K562 treated with DMSO at 1 percent for 24 hours (cell line): Measurements from ENCODE around the gene FAM221A. TPM values are rescaled to one million over a fixed set of nuclear protein-coding genes. Genes with fewer than 3 reads are reported as not detected.

Source experiments
- total RNA-seq: library from RNA; unstranded; fragments of 300-600 nt; gene quantifications from 2 replicates; pipeline ENCODE4 v1.2.3, GENCODE V29; 2022; ENCODE audit warnings: low read depth; ENCODE audit not compliant: insufficient read depth

Gene FAM221A, protein sequence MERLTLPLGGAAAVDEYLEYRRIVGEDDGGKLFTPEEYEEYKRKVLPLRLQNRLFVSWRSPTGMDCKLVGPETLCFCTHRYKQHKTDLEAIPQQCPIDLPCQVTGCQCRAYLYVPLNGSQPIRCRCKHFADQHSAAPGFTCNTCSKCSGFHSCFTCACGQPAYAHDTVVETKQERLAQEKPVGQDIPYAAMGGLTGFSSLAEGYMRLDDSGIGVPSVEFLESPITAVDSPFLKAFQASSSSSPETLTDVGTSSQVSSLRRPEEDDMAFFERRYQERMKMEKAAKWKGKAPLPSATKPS
- not detected in 2 replicates for total RNA-seq

DNA sequence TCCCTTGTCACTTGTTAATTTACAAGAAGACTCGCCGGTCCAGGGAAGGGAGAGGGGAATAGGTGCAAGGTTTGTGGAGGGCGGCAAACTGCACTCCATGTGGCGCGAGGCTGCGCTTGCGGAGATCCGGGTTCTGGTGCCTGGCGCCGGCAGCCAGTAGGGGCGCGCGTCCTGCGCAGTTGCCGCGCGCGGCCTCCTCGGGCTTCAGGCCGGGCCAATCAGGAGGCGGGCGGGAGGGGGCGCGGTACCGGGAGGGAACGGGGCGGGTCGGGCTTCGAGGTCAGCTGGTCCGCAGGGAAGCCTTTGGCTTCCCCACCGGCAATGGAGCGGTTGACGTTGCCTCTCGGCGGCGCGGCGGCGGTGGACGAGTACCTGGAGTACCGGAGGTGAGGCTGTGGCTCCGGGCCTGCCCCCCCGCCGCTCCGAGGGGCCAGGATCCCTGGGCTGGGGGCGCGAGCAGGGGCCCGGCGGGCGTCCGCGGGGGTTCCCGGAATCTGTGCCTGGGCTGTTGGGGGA is at the start of gene FAM221A:
TSS of gene FAM221A (plus strand) at position 302 of the 516 bp plus-strand sequence. CDS start at position 322, 20 bp downstream.

GRCh38 chr7:23710000-23710399 is 30.0 kb downstream of the FAM221A start, which contains the start of gene STK31:
Gene STK31, plus strand, starts transcription at chr7:23710219. Its CDS starts 67 bp downstream, at chr7:23710286.

Other genes starting within 250 kb of the FAM221A start
- 16.5 and 19.2 TPM in 2 replicates for gene IGF2BP3, start 209.7 kb upstream of the FAM221A start, total RNA-seq
- 25.4 and 30.1 TPM in 2 replicates for gene TRA2A, start 148.2 kb upstream of the FAM221A start, total RNA-seq
- gene CCDC126, start 82.8 kb upstream of the FAM221A start, total RNA-seq: 4.3 and 5.3 TPM in 2 replicates
- gene STK31, start 30.0 kb downstream of the FAM221A start, total RNA-seq: 0.59 and 0.64 TPM in 2 replicates